HG02938 (cell line): ENCODE results near the gene ZEB1.
A peak's percentile ranks its signal among the peaks of the same experiment; 100 is the strongest.
"Not testable (repeated sequence)": the region's sequence is repeated elsewhere in the genome, so short reads cannot be mapped to it uniquely, and the experiment has no call there.

Experiments
- ATAC-seq: cut with Tn5 transposase; IDR thresholded peaks from one replicate; pipeline ENCODE4 v1.9.1; 2021; ENCODE audit warnings: mild to moderate bottlenecking, moderate library complexity; ENCODE audit not compliant: unreplicated experiment

Gene ZEB1

GRCh38 chr10:31362023-31362641, 43.1 kb downstream of the ZEB1 start:
- ATAC-seq = no peak

GRCh38 chr10:31363696-31364095, 44.7 kb downstream of the ZEB1 start:
- ATAC-seq = not testable (repeated sequence)

- not testable (repeated sequence) for ATAC-seq
Measured at GRCh38 chr10:31364238-31364637, 45.2 kb downstream of the ZEB1 start.

GRCh38 chr10:31366703-31367102, 47.7 kb downstream of the ZEB1 start:
- no peak for ATAC-seq

GRCh38 chr10:31368724-31369123, 49.7 kb downstream of the ZEB1 start:
- ATAC-seq = no peak

- ATAC-seq = no peak
Measured at GRCh38 chr10:31372439-31372838, 53.4 kb downstream of the ZEB1 start.

GRCh38 chr10:31374146-31374696, 55.2 kb downstream of the ZEB1 start:
- ATAC-seq = no peak

- ATAC-seq = no peak
Measured at GRCh38 chr10:31381171-31381570, 62.2 kb downstream of the ZEB1 start.

GRCh38 chr10:31381766-31382316, 62.8 kb downstream of the ZEB1 start:
- no peak for ATAC-seq

GRCh38 chr10:31383810-31384588, 65.0 kb downstream of the ZEB1 start:
- ATAC-seq = peak; percentile 94

GRCh38 chr10:31384589-31384949, 65.6 kb downstream of the ZEB1 start:
- ATAC-seq = peak; percentile 31

GRCh38 chr10:31390804-31391203, 71.8 kb downstream of the ZEB1 start:
- ATAC-seq = no peak

GRCh38 chr10:31393844-31394243, 74.8 kb downstream of the ZEB1 start:
- ATAC-seq = no peak

GRCh38 chr10:31395695-31396094, 76.7 kb downstream of the ZEB1 start:
- no peak for ATAC-seq

GRCh38 chr10:31396376-31396775, 77.4 kb downstream of the ZEB1 start:
- no peak for ATAC-seq

GRCh38 chr10:31397852-31398251, 78.8 kb downstream of the ZEB1 start:
- no peak for ATAC-seq

- no peak for ATAC-seq
Measured at GRCh38 chr10:31399171-31399570, 80.2 kb downstream of the ZEB1 start.

- ATAC-seq = no peak
Measured at GRCh38 chr10:31399631-31400030, 80.6 kb downstream of the ZEB1 start.

GRCh38 chr10:31401287-31401686, 82.3 kb downstream of the ZEB1 start:
- ATAC-seq = no peak

GRCh38 chr10:31404640-31405039, 85.6 kb downstream of the ZEB1 start:
- ATAC-seq = no peak

GRCh38 chr10:31405829-31406228, 86.8 kb downstream of the ZEB1 start:
- ATAC-seq = not testable (repeated sequence)

GRCh38 chr10:31412397-31412796, 93.4 kb downstream of the ZEB1 start:
- not testable (repeated sequence) for ATAC-seq
